MM.1S (cell line): ENCODE measurements around the gene RHEB.

Source experiments
- DNase-seq: peaks from one replicate; pipeline ENCODE4 v3.0.0-alpha.2; 2015
- H2AFZ ChIP-seq: fragments of 300-600 bp; sonication (generic); 2 replicates; pipeline ENCODE4 v1.6.0; 2016; ENCODE audit warnings: antibody characterized with exemption, low read length
- H3F3A ChIP-seq: fragments of 300-600 bp; sonication (generic); 2 replicates; pipeline ENCODE4 v1.6.1; 2016; ENCODE audit warnings: mild to moderate bottlenecking, antibody characterized with exemption, low read length, moderate library complexity, mixed read lengths; ENCODE audit not compliant: insufficient read depth
- H3K27ac ChIP-seq: fragments of 300-600 bp; sonication (generic); 2 replicates; pipeline ENCODE4 v1.5.1; 2016; ENCODE audit warnings: mild to moderate bottlenecking, low read length
- H3K27me3 ChIP-seq: fragments of 300-600 bp; sonication (generic); replicated peaks from 2 replicates; pipeline ENCODE4 v1.6.0; 2016; ENCODE audit warnings: low read length; ENCODE audit not compliant: insufficient read depth
- H3K36me3 ChIP-seq: fragments of 300-600 bp; sonication (generic); replicated peaks from 2 replicates; pipeline ENCODE4 v1.6.1; 2016; ENCODE audit warnings: mild to moderate bottlenecking, low read length, mixed read lengths; ENCODE audit not compliant: insufficient read depth
- H3K4me1 ChIP-seq: fragments of 300-600 bp; sonication (generic); 2 replicates; pipeline ENCODE4 v1.6.1; 2016; ENCODE audit warnings: low read length, mixed read lengths
- H3K4me2 ChIP-seq: fragments of 300-600 bp; sonication (generic); 2 replicates; pipeline ENCODE4 v1.6.0; 2016; ENCODE audit warnings: low read depth, low read length
- H3K4me3 ChIP-seq: fragments of 300-600 bp; sonication (generic); 2 replicates; pipeline ENCODE4 v1.5.1; 2016; ENCODE audit warnings: low read length, mixed read lengths
- H3K79me2 ChIP-seq: fragments of 300-600 bp; sonication (generic); 2 replicates; pipeline ENCODE4 v1.6.1; 2016; ENCODE audit warnings: mixed run types, low read length, mixed read lengths
- H3K9ac ChIP-seq: fragments of 300-600 bp; sonication (generic); 2 replicates; pipeline ENCODE4 v1.6.1; 2016; ENCODE audit warnings: low read length, mixed read lengths
- H3K9me2 ChIP-seq: fragments of 300-600 bp; sonication (generic); replicated peaks from 2 replicates; pipeline ENCODE4 v1.6.1; 2016; ENCODE audit warnings: mild to moderate bottlenecking, low read length, mixed read lengths; ENCODE audit not compliant: insufficient read depth
- H3K9me3 ChIP-seq: fragments of 300-600 bp; sonication (generic); replicated peaks from 2 replicates; pipeline ENCODE4 v1.6.1; 2016; ENCODE audit warnings: mild to moderate bottlenecking, low read length, mixed read lengths; ENCODE audit not compliant: insufficient read depth
- H4K20me1 ChIP-seq: fragments of 300-600 bp; sonication (generic); 2 replicates; pipeline ENCODE4 v1.6.1; 2016; ENCODE audit warnings: mild to moderate bottlenecking, low read length, moderate library complexity, mixed read lengths; ENCODE audit not compliant: insufficient read depth
- EZH2 ChIP-seq: fragments of 300-600 bp; sonication (generic); optimal IDR thresholded peaks from 2 replicates; pipeline ENCODE3; 2017; ENCODE audit warnings: low read depth, mild to moderate bottlenecking, antibody characterized with exemption, low read length, mixed read lengths
- EZH2phosphoT487 ChIP-seq: fragments of 300-600 bp; sonication (generic); IDR thresholded peaks from 2 replicates; pipeline ENCODE4 v1.6.1; 2018; ENCODE audit warnings: antibody characterized with exemption, low read length
- TF ChIP-seq, protein P1 (sequence below): fragments of 300-600 bp; sonication (generic); IDR thresholded peaks from 2 replicates; pipeline ENCODE4 v1.5.1; 2016; ENCODE audit warnings: antibody characterized with exemption, low read length, mixed read lengths

Gene RHEB

GRCh38 chr7:151501676-151502075 lies 18.0 kb downstream of the RHEB start:
- H3K9me2 ChIP-seq = no peaks in the 10 kb centered on the region
- no peak overlapping the region for H2AFZ ChIP-seq
- no peaks in the 10 kb centered on the region for H3K36me3 ChIP-seq
- H4K20me1 ChIP-seq = peaks cover 95% of the 10 kb centered on the region
- no peaks in the 10 kb centered on the region for H3K27me3 ChIP-seq
- H3K79me2 ChIP-seq = peaks cover 100% of the 10 kb centered on the region
- no peaks in the 10 kb centered on the region for H3F3A ChIP-seq
- H3K4me2 ChIP-seq = no peak overlapping the region
- DNase-seq = no peak
- no peak overlapping the region for H3K4me3 ChIP-seq
- 0 out of 2 replicates have a peak, but pooled peaks cover 7% of the 10 kb centered on the region for H3K4me1 ChIP-seq
- TF ChIP-seq, protein P1, sequence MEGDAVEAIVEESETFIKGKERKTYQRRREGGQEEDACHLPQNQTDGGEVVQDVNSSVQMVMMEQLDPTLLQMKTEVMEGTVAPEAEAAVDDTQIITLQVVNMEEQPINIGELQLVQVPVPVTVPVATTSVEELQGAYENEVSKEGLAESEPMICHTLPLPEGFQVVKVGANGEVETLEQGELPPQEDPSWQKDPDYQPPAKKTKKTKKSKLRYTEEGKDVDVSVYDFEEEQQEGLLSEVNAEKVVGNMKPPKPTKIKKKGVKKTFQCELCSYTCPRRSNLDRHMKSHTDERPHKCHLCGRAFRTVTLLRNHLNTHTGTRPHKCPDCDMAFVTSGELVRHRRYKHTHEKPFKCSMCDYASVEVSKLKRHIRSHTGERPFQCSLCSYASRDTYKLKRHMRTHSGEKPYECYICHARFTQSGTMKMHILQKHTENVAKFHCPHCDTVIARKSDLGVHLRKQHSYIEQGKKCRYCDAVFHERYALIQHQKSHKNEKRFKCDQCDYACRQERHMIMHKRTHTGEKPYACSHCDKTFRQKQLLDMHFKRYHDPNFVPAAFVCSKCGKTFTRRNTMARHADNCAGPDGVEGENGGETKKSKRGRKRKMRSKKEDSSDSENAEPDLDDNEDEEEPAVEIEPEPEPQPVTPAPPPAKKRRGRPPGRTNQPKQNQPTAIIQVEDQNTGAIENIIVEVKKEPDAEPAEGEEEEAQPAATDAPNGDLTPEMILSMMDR = no peak
- no peak for TF ChIP-seq EZH2phosphoT487
- no peak for TF ChIP-seq EZH2
- no peaks in the 10 kb centered on the region for H3K9me3 ChIP-seq
- H3K9ac ChIP-seq = no peak overlapping the region
- H3K27ac ChIP-seq = no peak overlapping the region

- no peak overlapping the region for H3K4me3 ChIP-seq
- H4K20me1 ChIP-seq = peaks cover 96% of the 10 kb centered on the region
- H2AFZ ChIP-seq = no peak overlapping the region
- no peak for TF ChIP-seq EZH2
- H3K36me3 ChIP-seq = no peaks in the 10 kb centered on the region
- no peaks in the 10 kb centered on the region for H3K9me2 ChIP-seq
- no peak overlapping the region for H3K27ac ChIP-seq
- H3K79me2 ChIP-seq = peaks cover 100% of the 10 kb centered on the region
- H3K9me3 ChIP-seq = no peaks in the 10 kb centered on the region
- no peaks in the 10 kb centered on the region for H3F3A ChIP-seq
- no peak overlapping the region for H3K4me2 ChIP-seq
- no peak for DNase-seq
- peaks cover 15% of the 10 kb centered on the region for H3K4me1 ChIP-seq
- no peak overlapping the region for H3K9ac ChIP-seq
- no peaks in the 10 kb centered on the region for H3K27me3 ChIP-seq
These were observed 21.2 kb downstream of the RHEB start for GRCh38 chr7:151498495-151498894.

- DNase-seq = no peak
- Histone ChIP-seq H3K4me1 (peaks cover 19% of the 10 kb centered on the region), H4K20me1 (peaks cover 93% of the 10 kb centered on the region), H3K9me2 (no peaks in the 10 kb centered on the region), H3K27me3 (no peaks in the 10 kb centered on the region), H3K9ac (no peak overlapping the region), H3K9me3 (no peaks in the 10 kb centered on the region), H3K4me2 (no peak overlapping the region), H3F3A (no peaks in the 10 kb centered on the region), H2AFZ (no peak overlapping the region), H3K27ac (no peak overlapping the region), H3K4me3 (no peak overlapping the region), H3K79me2 (peaks cover 100% of the 10 kb centered on the region), H3K36me3 (no peaks in the 10 kb centered on the region)
- TF ChIP-seq EZH2 (no peak), EZH2phosphoT487 (no peak)
- TF ChIP-seq, protein P1 = no peak
These were observed 22.3 kb downstream of the RHEB start for GRCh38 chr7:151497306-151497871.

- Histone ChIP-seq H3K79me2 (peaks cover 100% of the 10 kb centered on the region), H3K4me2 (no peak overlapping the region), H3K4me1 (peaks cover 19% of the 10 kb centered on the region), H3K4me3 (no peak overlapping the region), H3K9me2 (no peaks in the 10 kb centered on the region), H3K27ac (no peak overlapping the region), H3K36me3 (no peaks in the 10 kb centered on the region), H2AFZ (no peak overlapping the region), H3F3A (no peaks in the 10 kb centered on the region), H3K27me3 (no peaks in the 10 kb centered on the region), H3K9me3 (no peaks in the 10 kb centered on the region), H3K9ac (no peak overlapping the region), H4K20me1 (peaks cover 94% of the 10 kb centered on the region)
- DNase-seq = no peak
- TF ChIP-seq, protein P1 = no peak
- no peak for TF ChIP-seq EZH2phosphoT487
- TF ChIP-seq EZH2 = no peak
These were observed 24.3 kb downstream of the RHEB start for GRCh38 chr7:151495360-151495759.
